ENCODE data around the gene FNBP1.

GRCh38 chr9:129889941-129890717 is 152.9 kb downstream of the FNBP1 start:
- TF ChIP-seq CTCF (IDR thresholded peaks at IDR 0.05) (no peak), EZH2 (IDR thresholded peaks at IDR 0.05; ENCODE audit: borderline replicate concordance, insufficient read depth, low read depth, low read length, poor library complexity, severe bottlenecking) (no peak)

Measured in B cell (primary cell).